Neural cell (in vitro differentiated cells): ENCODE data around the gene SPOCK1. TPM values are rescaled to one million over a fixed set of nuclear protein-coding genes. Genes with fewer than 3 reads are reported as not detected.
A peak's percentile ranks its signal among the peaks of the same experiment; 100 is the strongest.

ENCODE experiments used
- H2AFZ ChIP-seq: fragments of 200-600, 300-800 bp; sonication (generic), shearing (Covaris generic); 2 replicates; pipeline ENCODE4 v1.6.0; 2014; ENCODE audit warnings: low read depth, mild to moderate bottlenecking, antibody characterized with exemption, low read length, moderate library complexity
- H3F3A ChIP-seq: fragments of 200-600 bp; shearing (Covaris generic); 2 replicates; pipeline ENCODE4 v1.6.1; 2016; ENCODE audit warnings: mild to moderate bottlenecking, moderate library complexity, mixed read lengths, antibody characterized with exemption, low read length; ENCODE audit not compliant: insufficient read depth, poor library complexity, severe bottlenecking
- H3K27ac ChIP-seq: fragments of 200-600, 300-800 bp; sonication (generic), shearing (Covaris generic); 2 replicates; pipeline ENCODE4 v1.5.1; 2014; ENCODE audit warnings: mild to moderate bottlenecking, low read length, moderate library complexity
- H3K27me3 ChIP-seq: fragments of 300-800, 200-600 bp; sonication (generic), shearing (Covaris generic); 2 replicates; pipeline ENCODE4 v1.6.0; 2014; ENCODE audit warnings: mild to moderate bottlenecking, low read depth, low read length, moderate library complexity; ENCODE audit not compliant: insufficient read depth
- H3K36me3 ChIP-seq: fragments of 300-800, 200-600 bp; sonication (generic), shearing (Covaris generic); 2 replicates; pipeline ENCODE4 v1.5.1; 2014; ENCODE audit warnings: mild to moderate bottlenecking, antibody characterized with exemption, low read length, moderate library complexity; ENCODE audit not compliant: insufficient read depth
- H3K4me2 ChIP-seq: fragments of 300-800, 200-600 bp; sonication (generic), shearing (Covaris generic); 2 replicates; pipeline ENCODE4 v1.6.0; 2014; ENCODE audit warnings: mild to moderate bottlenecking, low read length
- H3K4me3 ChIP-seq: fragments of 300-800, 200-600 bp; sonication (generic), shearing (Covaris generic); 2 replicates; pipeline ENCODE4 v1.5.1; 2014; ENCODE audit warnings: mild to moderate bottlenecking, low read length, moderate library complexity
- H3K79me2 ChIP-seq: fragments of 200-600 bp; shearing (Covaris generic); replicated peaks from 2 replicates; pipeline ENCODE4 v1.6.0; 2014; ENCODE audit warnings: mild to moderate bottlenecking, low read length, moderate library complexity; ENCODE audit not compliant: insufficient read depth
- H3K9ac ChIP-seq: fragments of 300-800, 200-600 bp; sonication (generic), shearing (Covaris generic); 2 replicates; pipeline ENCODE4 v1.6.1; 2016; ENCODE audit warnings: mild to moderate bottlenecking, low read length, mixed read lengths
- H3K9me2 ChIP-seq: fragments of 200-600 bp; shearing (Covaris generic); 2 replicates; pipeline ENCODE4 v1.6.1; 2016; ENCODE audit warnings: mild to moderate bottlenecking, low read length, mixed read lengths; ENCODE audit not compliant: insufficient read depth
- H3K9me3 ChIP-seq: fragments of 200-600, 300-800 bp; sonication (generic), shearing (Covaris generic); 2 replicates; pipeline ENCODE4 v1.6.1; 2016; ENCODE audit warnings: mild to moderate bottlenecking, mixed run types, low read length, moderate library complexity, mixed read lengths
- H4K20me1 ChIP-seq: fragments of 200-600 bp; shearing (Covaris generic); 2 replicates; pipeline ENCODE4 v1.6.1; 2016; ENCODE audit warnings: mild to moderate bottlenecking, mixed run types; ENCODE audit not compliant: insufficient read depth
- CTCF ChIP-seq: fragments of 450-650 bp; IDR thresholded peaks from 2 replicates; pipeline ENCODE4 v1.5.1; 2014; ENCODE audit warnings: antibody characterized with exemption, mild to moderate bottlenecking, moderate library complexity; ENCODE audit not compliant: poor library complexity, severe bottlenecking
- EP300 ChIP-seq: fragments of 450-650 bp; conservative IDR thresholded peaks from 2 replicates; pipeline ENCODE4 v1.6.1; 2014; ENCODE audit warnings: antibody characterized with exemption, mild to moderate bottlenecking, moderate library complexity; ENCODE audit not compliant: poor library complexity, severe bottlenecking
- EZH2 ChIP-seq: fragments of 200-600, 300-800 bp; shearing (Covaris generic), sonication (generic); IDR thresholded peaks from 2 replicates; pipeline ENCODE4 v1.6.1; 2014; ENCODE audit warnings: antibody characterized with exemption, low read length, borderline replicate concordance, mild to moderate bottlenecking; ENCODE audit not compliant: insufficient read depth, poor library complexity, severe bottlenecking
- MXI1 ChIP-seq: fragments of 450-650 bp; conservative IDR thresholded peaks from 2 replicates; pipeline ENCODE4 v1.6.1; 2014; ENCODE audit warnings: antibody characterized with exemption, mild to moderate bottlenecking; ENCODE audit not compliant: poor library complexity, severe bottlenecking
- POLR2AphosphoS5 ChIP-seq: IDR thresholded peaks from 2 replicates; pipeline ENCODE4 v1.6.1; 2012
- RAD21 ChIP-seq: fragments of 450-650 bp; conservative IDR thresholded peaks from 2 replicates; pipeline ENCODE4 v1.6.1; 2014; ENCODE audit warnings: antibody characterized with exemption, mild to moderate bottlenecking, moderate library complexity
- SMC3 ChIP-seq: fragments of 450-650 bp; conservative IDR thresholded peaks from 2 replicates; pipeline ENCODE4 v1.6.1; 2014; ENCODE audit warnings: antibody characterized with exemption, mild to moderate bottlenecking, moderate library complexity; ENCODE audit not compliant: poor library complexity
- TAF1 ChIP-seq: IDR thresholded peaks from 2 replicates; pipeline ENCODE4 v1.6.1; 2012; ENCODE audit warnings: low read depth
- polyA plus RNA-seq: library from polyadenylated mRNA; depleted of rRNA; stranded (reverse); fragments of >200 nt; gene quantifications from 2 replicates; pipeline ENCODE4 v1.2.3, GENCODE V29; 2014
- TF ChIP-seq, protein P1 (sequence below): IDR thresholded peaks from 2 replicates; pipeline ENCODE4 v1.6.1; 2012; ENCODE audit warnings: borderline replicate concordance

The SPOCK1 gene
- polyA plus RNA-seq, 1 donor from 2014 or later = 33.6 TPM

GRCh38 chr5:137282216-137282615 is 216.9 kb downstream of the SPOCK1 start:
- Histone ChIP-seq H3K27ac (peak overlapping the region; percentile 35), H4K20me1 (no peaks in the 10 kb centered on the region), H3K27me3 (no peaks in the 10 kb centered on the region)

GRCh38 chr5:137281201-137281600 is 217.9 kb downstream of the SPOCK1 start:
- no peak overlapping the region for H3K9ac ChIP-seq
- H3K9me3 ChIP-seq = no peaks in the 10 kb centered on the region
- no peaks in the 10 kb centered on the region for H3K36me3 ChIP-seq
- no peak overlapping the region for H3K4me2 ChIP-seq
- no peak overlapping the region for H3K4me3 ChIP-seq
- no peak overlapping the region for H2AFZ ChIP-seq
- H3F3A ChIP-seq = no peaks in the 10 kb centered on the region
- no peaks in the 10 kb centered on the region for H3K79me2 ChIP-seq
- no peaks in the 10 kb centered on the region for H3K27me3 ChIP-seq
- H3K27ac ChIP-seq = no peak overlapping the region
- H3K9me2 ChIP-seq = no peaks in the 10 kb centered on the region
- H4K20me1 ChIP-seq = no peaks in the 10 kb centered on the region
- no peak for TF ChIP-seq EZH2
- TF ChIP-seq SMC3 = no peak
- TF ChIP-seq RAD21 = no peak
- TF ChIP-seq EP300 = no peak
- TF ChIP-seq CTCF = no peak
- no peak for TF ChIP-seq POLR2AphosphoS5
- TF ChIP-seq TAF1 = no peak
- TF ChIP-seq, protein P1, sequence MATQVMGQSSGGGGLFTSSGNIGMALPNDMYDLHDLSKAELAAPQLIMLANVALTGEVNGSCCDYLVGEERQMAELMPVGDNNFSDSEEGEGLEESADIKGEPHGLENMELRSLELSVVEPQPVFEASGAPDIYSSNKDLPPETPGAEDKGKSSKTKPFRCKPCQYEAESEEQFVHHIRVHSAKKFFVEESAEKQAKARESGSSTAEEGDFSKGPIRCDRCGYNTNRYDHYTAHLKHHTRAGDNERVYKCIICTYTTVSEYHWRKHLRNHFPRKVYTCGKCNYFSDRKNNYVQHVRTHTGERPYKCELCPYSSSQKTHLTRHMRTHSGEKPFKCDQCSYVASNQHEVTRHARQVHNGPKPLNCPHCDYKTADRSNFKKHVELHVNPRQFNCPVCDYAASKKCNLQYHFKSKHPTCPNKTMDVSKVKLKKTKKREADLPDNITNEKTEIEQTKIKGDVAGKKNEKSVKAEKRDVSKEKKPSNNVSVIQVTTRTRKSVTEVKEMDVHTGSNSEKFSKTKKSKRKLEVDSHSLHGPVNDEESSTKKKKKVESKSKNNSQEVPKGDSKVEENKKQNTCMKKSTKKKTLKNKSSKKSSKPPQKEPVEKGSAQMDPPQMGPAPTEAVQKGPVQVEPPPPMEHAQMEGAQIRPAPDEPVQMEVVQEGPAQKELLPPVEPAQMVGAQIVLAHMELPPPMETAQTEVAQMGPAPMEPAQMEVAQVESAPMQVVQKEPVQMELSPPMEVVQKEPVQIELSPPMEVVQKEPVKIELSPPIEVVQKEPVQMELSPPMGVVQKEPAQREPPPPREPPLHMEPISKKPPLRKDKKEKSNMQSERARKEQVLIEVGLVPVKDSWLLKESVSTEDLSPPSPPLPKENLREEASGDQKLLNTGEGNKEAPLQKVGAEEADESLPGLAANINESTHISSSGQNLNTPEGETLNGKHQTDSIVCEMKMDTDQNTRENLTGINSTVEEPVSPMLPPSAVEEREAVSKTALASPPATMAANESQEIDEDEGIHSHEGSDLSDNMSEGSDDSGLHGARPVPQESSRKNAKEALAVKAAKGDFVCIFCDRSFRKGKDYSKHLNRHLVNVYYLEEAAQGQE = no peak
- no peak for TF ChIP-seq MXI1

More at GRCh38 chr5:137282216-137282615, 216.9 kb downstream of the SPOCK1 start:
- Histone ChIP-seq H3K79me2 (no peaks in the 10 kb centered on the region), H3F3A (no peaks in the 10 kb centered on the region), H3K36me3 (no peaks in the 10 kb centered on the region), H3K9me2 (no peaks in the 10 kb centered on the region), H3K9me3 (no peaks in the 10 kb centered on the region), H3K4me3 (no peak overlapping the region), H3K9ac (no peak overlapping the region), H3K4me2 (no peak overlapping the region), H2AFZ (no peak overlapping the region)
- TF ChIP-seq, protein P1 = no peak
- no peak for TF ChIP-seq CTCF
- TF ChIP-seq MXI1 = no peak
- no peak for TF ChIP-seq EZH2
- TF ChIP-seq RAD21 = peak; percentile 11
- TF ChIP-seq POLR2AphosphoS5 = peak; percentile 51
- TF ChIP-seq TAF1 = no peak
- peak; percentile 59 for TF ChIP-seq EP300
- no peak for TF ChIP-seq SMC3
